Naive B cell (primary cell): ENCODE data around the gene FBXL15. TPM values are rescaled to one million over a fixed set of nuclear protein-coding genes. Genes with fewer than 3 reads are reported as not detected.

Experiments
- ATAC-seq, 2 donors: fragments of 150-1000 bp; cut with Tn5 transposase; 2 replicates each; pipeline ENCODE4 v1.10.0; 2021; ENCODE audit warnings: low read depth in 2 of 2, mild to moderate bottlenecking in 2 of 2, moderate library complexity in 2 of 2
- DNase-seq: peaks from one replicate; pipeline ENCODE4 v3.0.0; 2022
- H3K27ac Mint-ChIP-seq, 6 donors: one replicate each; pipeline ENCODE4 v1.8.0; 2020 to 2022; ENCODE audit warnings: mild to moderate bottlenecking in 6 of 6, mixed read lengths in 6 of 6, moderate library complexity in 5 of 6, inconsistent platforms in 2 of 6
- H3K27me3 Mint-ChIP-seq, 3 donors: one replicate each; pipeline ENCODE4 v1.8.0; 2021 to 2022; ENCODE audit warnings: mixed read lengths in 3 of 3, mild to moderate bottlenecking in 1 of 3
- H3K36me3 Mint-ChIP-seq, 2 donors: one replicate each; pipeline ENCODE4 v1.8.0; 2020 to 2022; ENCODE audit warnings: mixed read lengths in 2 of 2, inconsistent platforms in 1 of 2, mild to moderate bottlenecking in 1 of 2
- H3K4me1 Mint-ChIP-seq, 3 donors: one replicate each; pipeline ENCODE4 v1.8.0; 2020 to 2022; ENCODE audit warnings: mixed read lengths in 3 of 3, inconsistent platforms in 1 of 3, mild to moderate bottlenecking in 1 of 3, moderate library complexity in 1 of 3
- H3K4me3 Mint-ChIP-seq, 8 donors: one replicate each; pipeline ENCODE4 v1.8.0; 2020 to 2022; ENCODE audit warnings: mild to moderate bottlenecking in 8 of 8, mixed read lengths in 8 of 8, moderate library complexity in 8 of 8, inconsistent platforms in 2 of 8
- H3K9me3 Mint-ChIP-seq, 7 donors: one replicate each; pipeline ENCODE4 v1.8.0; 2020 to 2022; ENCODE audit warnings: mixed read lengths in 7 of 7, mild to moderate bottlenecking in 5 of 7, inconsistent platforms in 2 of 7, moderate library complexity in 1 of 7
- polyA plus RNA-seq, 6 donors: library from polyadenylated mRNA; unstranded; fragments of 300-500 nt; fragmentation: Illumina TruSeq; gene quantifications; one replicate each; pipeline ENCODE4 v1.2.3, GENCODE V29; 2021; ENCODE audit warnings: low read depth in 6 of 6

Gene FBXL15
- polyA plus RNA-seq, result 10 to 100 TPM; 15.9 to 24.9 (median 20.9) TPM

- Mint-ChIP-seq H3K27me3 (peaks cover 18 to 32% (median 26%) of the 10 kb centered on the region in 3 donors), H3K36me3 (peaks cover 0 to 4% of the 10 kb centered on the region in 2 donors), H3K4me1 (peaks cover 26 to 45% (median 42%) of the 10 kb centered on the region in 3 donors), H3K27ac (peak within 1 kb of the TSS; percentile 84 to 98 (median 94)), H3K9me3 (no peaks in the 10 kb centered on the region), H3K4me3 (peak within 1 kb of the TSS; percentile 94 to 100 (median 99))
- DNase-seq (peak; percentile 96), ATAC-seq (peak; percentile 78 to 81)
Measured at GRCh38 chr10:102420714-102421506, at the start of gene FBXL15. Gene FBXL15 (plus strand): TSS chr10:102420836. CDS start chr10:102421130, 294 bp downstream.

- H3K9me3 Mint-ChIP-seq, result no peaks in the 10 kb centered on the region
- H3K4me1 Mint-ChIP-seq, result peaks cover 0 to 7% (median 0%) of the 10 kb centered on the region in 3 donors
- peaks cover 31 to 43% of the 10 kb centered on the region in 2 donors for H3K36me3 Mint-ChIP-seq
- H3K27me3 Mint-ChIP-seq, result no peaks in the 10 kb centered on the region
- H3K4me3 Mint-ChIP-seq, result no peak overlapping the region
- H3K27ac Mint-ChIP-seq, result peak overlapping the region in 1 of 6 donors; percentile 10
- ATAC-seq, result no peak
- no peak for DNase-seq
Measured at GRCh38 chr10:102371295-102371694, 49.3 kb upstream of the FBXL15 start.

GRCh38 chr10:102375250-102375649, 45.4 kb upstream of the FBXL15 start:
- Mint-ChIP-seq H3K9me3 (no peaks in the 10 kb centered on the region), H3K36me3 (peaks cover 25 to 27% of the 10 kb centered on the region in 2 donors), H3K4me3 (no peak overlapping the region), H3K4me1 (no peaks in the 10 kb centered on the region), H3K27me3 (no peaks in the 10 kb centered on the region), H3K27ac (no peak overlapping the region)
- DNase-seq (no peak), ATAC-seq (peak in 1 of 2 donors; percentile 32)

GRCh38 chr10:102375867-102376266, 44.8 kb upstream of the FBXL15 start:
- DNase-seq (no peak), ATAC-seq (no peak)
- Mint-ChIP-seq H3K4me1 (no peaks in the 10 kb centered on the region), H3K27me3 (no peaks in the 10 kb centered on the region), H3K27ac (peak overlapping the region in 2 of 6 donors; percentile 33 to 83), H3K4me3 (no peak overlapping the region), H3K9me3 (no peaks in the 10 kb centered on the region), H3K36me3 (peaks cover 19 to 24% of the 10 kb centered on the region in 2 donors)

- H3K27me3 Mint-ChIP-seq, result no peaks in the 10 kb centered on the region
- peaks cover 0 to under 1% (median 0%) of the 10 kb centered on the region in 3 donors for H3K4me1 Mint-ChIP-seq
- peak overlapping the region in 1 of 6 donors; percentile 66 for H3K27ac Mint-ChIP-seq
- peaks cover 14 to 18% of the 10 kb centered on the region in 2 donors for H3K36me3 Mint-ChIP-seq
- no peaks in the 10 kb centered on the region for H3K9me3 Mint-ChIP-seq
- DNase-seq (no peak), ATAC-seq (no peak)
- H3K4me3 Mint-ChIP-seq, result no peak overlapping the region
Measured at GRCh38 chr10:102376901-102377300, 43.7 kb upstream of the FBXL15 start.

- Mint-ChIP-seq H3K36me3 (peaks cover 13 to 14% of the 10 kb centered on the region in 2 donors), H3K4me3 (no peak overlapping the region), H3K9me3 (no peaks in the 10 kb centered on the region), H3K27me3 (no peaks in the 10 kb centered on the region), H3K27ac (peak overlapping the region in 1 of 6 donors; percentile 63), H3K4me1 (peaks cover 7 to 10% (median 8%) of the 10 kb centered on the region in 3 donors)
- ATAC-seq, result no peak
- no peak for DNase-seq
Measured at GRCh38 chr10:102379383-102379782, 41.3 kb upstream of the FBXL15 start.

GRCh38 chr10:102381983-102382382, 38.7 kb upstream of the FBXL15 start:
- peaks cover 10 to 16% (median 13%) of the 10 kb centered on the region in 3 donors for H3K4me1 Mint-ChIP-seq
- H3K36me3 Mint-ChIP-seq, result peaks cover 4 to 14% of the 10 kb centered on the region in 2 donors
- no peaks in the 10 kb centered on the region for H3K27me3 Mint-ChIP-seq
- no peak overlapping the region for H3K4me3 Mint-ChIP-seq
- DNase-seq, result no peak
- H3K9me3 Mint-ChIP-seq, result no peaks in the 10 kb centered on the region
- no peak for ATAC-seq
- H3K27ac Mint-ChIP-seq, result no peak overlapping the region

GRCh38 chr10:102382871-102383270, 37.8 kb upstream of the FBXL15 start:
- H3K27ac Mint-ChIP-seq, result peak overlapping the region in 1 of 6 donors; percentile 80
- ATAC-seq (no peak), DNase-seq (no peak)
- H3K9me3 Mint-ChIP-seq, result no peaks in the 10 kb centered on the region
- no peak overlapping the region for H3K4me3 Mint-ChIP-seq
- peaks cover 4 to 14% of the 10 kb centered on the region in 2 donors for H3K36me3 Mint-ChIP-seq
- peaks cover 10 to 16% (median 13%) of the 10 kb centered on the region in 3 donors for H3K4me1 Mint-ChIP-seq
- H3K27me3 Mint-ChIP-seq, result no peaks in the 10 kb centered on the region

GRCh38 chr10:102384053-102384452, 36.6 kb upstream of the FBXL15 start:
- H3K4me3 Mint-ChIP-seq, result peak overlapping the region in 1 of 8 donors; percentile 1
- DNase-seq (no peak), ATAC-seq (no peak)
- H3K27me3 Mint-ChIP-seq, result no peaks in the 10 kb centered on the region
- H3K9me3 Mint-ChIP-seq, result no peaks in the 10 kb centered on the region
- peak overlapping the region in 3 of 6 donors; percentile 36 to 79 (median 59) for H3K27ac Mint-ChIP-seq
- peaks cover 10 to 16% (median 13%) of the 10 kb centered on the region in 3 donors for H3K4me1 Mint-ChIP-seq
- H3K36me3 Mint-ChIP-seq, result peaks cover 4 to 12% of the 10 kb centered on the region in 2 donors

- Mint-ChIP-seq H3K27ac (peak overlapping the region in 2 of 6 donors; percentile 72 to 76), H3K9me3 (no peaks in the 10 kb centered on the region), H3K4me1 (peaks cover 10 to 17% (median 13%) of the 10 kb centered on the region in 3 donors), H3K36me3 (peaks cover under 1 to 4% of the 10 kb centered on the region in 2 donors), H3K27me3 (peaks cover 0 to 2% (median 1%) of the 10 kb centered on the region in 3 donors), H3K4me3 (peak overlapping the region in 1 of 8 donors; percentile 5)
- DNase-seq (no peak), ATAC-seq (peak; percentile 55 to 62)
Measured at GRCh38 chr10:102384606-102385429, 35.8 kb upstream of the FBXL15 start.

GRCh38 chr10:102389894-102390293, 30.7 kb upstream of the FBXL15 start:
- Mint-ChIP-seq H3K36me3 (no peaks in the 10 kb centered on the region), H3K9me3 (no peaks in the 10 kb centered on the region), H3K4me3 (no peak overlapping the region), H3K27me3 (peaks cover 0 to 5% (median 4%) of the 10 kb centered on the region in 3 donors), H3K4me1 (peaks cover 10 to 30% (median 15%) of the 10 kb centered on the region in 3 donors), H3K27ac (peak overlapping the region in 2 of 6 donors; percentile 29 to 64)
- no peak for DNase-seq
- ATAC-seq, result no peak

GRCh38 chr10:102392306-102392705, 28.3 kb upstream of the FBXL15 start:
- ATAC-seq (no peak), DNase-seq (no peak)
- peak overlapping the region in 3 of 6 donors; percentile 89 to 100 (median 100) for H3K27ac Mint-ChIP-seq
- H3K4me3 Mint-ChIP-seq, result peak overlapping the region in 4 of 8 donors; percentile 6 to 99 (median 96)
- H3K9me3 Mint-ChIP-seq, result no peaks in the 10 kb centered on the region
- no peaks in the 10 kb centered on the region for H3K36me3 Mint-ChIP-seq
- peaks cover 0 to 5% (median 4%) of the 10 kb centered on the region in 3 donors for H3K27me3 Mint-ChIP-seq
- H3K4me1 Mint-ChIP-seq, result peaks cover 19 to 36% (median 28%) of the 10 kb centered on the region in 3 donors
